GM12875 (cell line): Measurements from ENCODE around the gene CFTR.

Experiments used
- H3K4me3 ChIP-seq: one replicate; pipeline ENCODE4 v1.5.1; 2011; ENCODE audit warnings: low read depth, low read length, control low read depth
- CTCF ChIP-seq: IDR thresholded peaks from 2 replicates; pipeline ENCODE4 v1.5.1; 2011; ENCODE audit warnings: low read depth, mild to moderate bottlenecking, control low read depth, inconsistent platforms, low read length, moderate library complexity, borderline replicate concordance; ENCODE audit not compliant: insufficient read depth

The CFTR gene

DNA sequence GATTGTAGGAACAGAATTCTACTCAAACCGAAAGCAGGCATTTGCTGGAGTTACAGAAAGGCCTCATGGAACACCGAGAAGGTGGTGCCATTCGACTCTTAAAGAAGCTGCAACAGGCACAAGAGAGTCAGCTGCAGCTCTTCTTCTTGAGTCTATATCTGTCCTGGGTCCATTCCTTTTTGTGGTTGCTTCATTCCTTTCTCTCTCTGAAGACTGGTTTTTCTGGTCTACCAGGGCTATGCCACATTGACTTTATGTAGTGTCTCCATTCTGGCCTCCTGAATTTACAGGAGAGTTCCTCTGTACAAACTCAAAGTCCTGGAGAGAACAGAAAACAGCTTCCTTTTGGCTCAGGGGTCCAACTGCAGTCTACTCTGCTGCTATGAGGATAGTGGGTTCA lies 132.8 kb downstream of the CFTR start:
- TF ChIP-seq CTCF: no peak
- H3K4me3 ChIP-seq: no peak overlapping the region

DNA sequence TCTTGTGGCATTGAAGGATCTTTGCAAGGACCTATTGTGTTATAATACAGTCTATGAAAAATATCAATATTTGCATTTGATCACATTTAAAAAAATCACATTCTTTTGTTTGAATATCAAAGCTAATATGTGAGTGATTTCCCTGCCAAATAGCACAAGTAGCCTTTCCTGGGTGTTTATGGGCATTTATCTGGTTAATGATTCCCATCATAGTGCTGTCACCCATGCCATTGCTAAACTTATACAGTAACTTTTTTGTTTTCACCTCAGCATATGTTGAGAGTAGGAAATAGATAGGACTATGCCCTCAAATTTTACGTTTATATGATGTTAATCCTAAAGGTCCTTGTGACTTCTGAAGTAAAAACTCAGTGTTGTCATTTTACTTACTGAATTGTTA lies 136.9 kb downstream of the CFTR start:
- H3K4me3 ChIP-seq: no peak overlapping the region
- no peak for TF ChIP-seq CTCF

DNA sequence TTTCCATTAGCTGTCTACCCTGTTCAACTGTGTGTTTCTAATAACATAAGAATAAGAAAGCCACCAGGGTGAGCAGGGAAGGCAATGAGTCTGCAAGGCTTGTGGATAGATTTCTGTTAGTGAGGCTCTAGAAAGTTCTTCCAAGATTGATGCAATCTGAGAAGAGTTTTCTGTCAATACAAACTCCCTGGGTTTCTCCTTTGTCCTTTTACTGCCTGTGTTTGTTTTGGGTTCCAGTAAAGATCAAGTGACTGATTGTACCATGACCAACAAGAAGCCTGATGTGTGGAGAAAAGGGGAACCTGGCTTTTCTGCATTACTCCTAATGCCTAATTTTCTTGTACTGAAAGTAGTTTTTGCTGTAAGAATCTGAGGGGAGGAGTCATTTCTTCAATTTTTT lies 139.9 kb downstream of the CFTR start:
- no peak overlapping the region for H3K4me3 ChIP-seq
- TF ChIP-seq CTCF: no peak

DNA sequence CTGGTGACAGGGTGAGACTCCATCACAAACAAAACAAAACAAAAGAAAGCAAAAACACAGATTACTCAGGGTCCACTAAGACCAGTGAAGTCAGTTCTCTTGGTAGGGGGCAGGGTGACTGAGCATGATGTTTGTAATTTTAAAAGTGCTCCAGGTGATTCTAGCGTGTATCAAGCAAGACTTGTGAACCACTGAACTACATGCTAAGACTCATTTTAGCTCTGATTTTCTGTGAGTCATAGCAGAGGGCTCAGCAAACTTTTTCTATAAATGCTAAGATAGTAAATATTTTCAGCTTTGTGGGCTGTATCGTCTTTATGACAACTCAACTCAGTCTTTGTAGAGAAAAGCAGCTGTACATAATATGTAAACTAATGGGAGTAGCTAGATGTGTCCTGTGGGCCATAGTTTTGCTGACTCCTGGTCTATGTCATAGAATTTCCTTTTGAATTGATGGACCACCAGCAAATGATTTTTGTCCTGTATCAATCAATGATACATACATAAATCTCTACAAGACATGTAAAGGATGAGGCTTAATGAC lies 141.3 kb downstream of the CFTR start:
- no peak overlapping the region for H3K4me3 ChIP-seq
- no peak for TF ChIP-seq CTCF

DNA sequence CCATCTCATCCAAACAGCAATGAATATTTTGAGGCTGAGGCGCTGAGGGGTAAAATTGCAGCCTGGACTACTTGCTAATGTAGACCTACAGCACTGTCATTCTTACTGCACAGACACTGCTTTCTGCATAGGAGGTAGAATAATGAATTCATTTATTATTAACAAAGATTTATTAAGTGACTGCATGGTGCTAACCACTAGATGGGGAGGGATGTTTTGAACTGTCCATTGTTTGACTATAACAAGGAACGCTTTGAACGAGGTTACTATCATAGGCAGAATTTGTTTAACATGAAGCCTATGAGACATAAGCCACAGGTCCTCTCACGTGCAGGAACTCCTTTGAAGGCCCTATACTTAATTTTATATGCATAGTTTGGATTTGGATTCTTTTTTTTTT lies 143.8 kb downstream of the CFTR start:
- no peak for TF ChIP-seq CTCF
- no peak overlapping the region for H3K4me3 ChIP-seq

DNA sequence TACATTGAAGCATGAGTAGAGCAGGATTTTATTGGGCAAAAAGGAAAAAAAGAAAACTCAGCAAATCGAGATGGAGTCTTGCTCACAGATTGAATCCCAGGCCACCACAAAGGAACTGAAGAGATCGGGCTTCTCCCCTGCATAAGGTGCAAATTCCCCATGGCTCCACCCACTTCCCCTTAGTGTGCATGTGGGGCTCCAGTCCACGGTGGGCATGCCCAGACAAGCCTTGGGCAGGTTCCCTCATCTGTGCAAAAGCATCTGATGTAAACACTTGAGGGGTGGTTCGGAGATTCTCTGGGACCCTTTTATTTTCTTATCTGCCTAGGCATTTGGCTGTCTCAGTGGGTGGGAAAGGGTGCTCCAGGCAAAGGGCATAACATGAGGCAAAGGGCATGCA lies 150.7 kb downstream of the CFTR start:
- TF ChIP-seq CTCF: no peak
- H3K4me3 ChIP-seq: no peak overlapping the region

- no peak for TF ChIP-seq CTCF
- H3K4me3 ChIP-seq: no peak overlapping the region
These were observed 151.2 kb downstream of the CFTR start for GRCh38 chr7:117630907-117631564.
